ENCODE data around the gene DNAJC4. TPM values are rescaled to one million over a fixed set of nuclear protein-coding genes. Genes with fewer than 3 reads are reported as not detected.
A peak's percentile ranks its signal among the peaks of the same experiment; 100 is the strongest.

The DNAJC4 gene
- total RNA-seq, 6 experiments from 2014 or later: 14.6 to 27.6 (median 21.4) TPM

GRCh38 chr11:64219354-64219684, 11.0 kb upstream of the DNAJC4 start:
- TF ChIP-seq POLR2A (IDR thresholded peaks at IDR 0.05): no peak
- peak in 2 of 4 donors; percentile 4 to 19 for ATAC-seq
- Histone ChIP-seq H3K4me1 (peaks cover 0 to 14% (median 6%) of the 10 kb centered on the region in 4 donors), H3K27me3 (no peaks in the 10 kb centered on the region), H3K9me3 (no peaks in the 10 kb centered on the region), H3K36me3 (peaks cover 0 to 32% (median 0%) of the 10 kb centered on the region in 4 donors), H3K27ac (no peak overlapping the region), H3K4me3 (no peak overlapping the region)
- peak in 2 of 3 donors; percentile 53 to 55 for DNase-seq
- WGBS (ENCODE audit: insufficient coverage, low coverage, low lambda C conversion rate, missing lambda C conversion rate): 40% methylated on average over 3 of the region's 7 CpGs
- intact Hi-C loops (cut with DNase I): no loop called here

DNA sequence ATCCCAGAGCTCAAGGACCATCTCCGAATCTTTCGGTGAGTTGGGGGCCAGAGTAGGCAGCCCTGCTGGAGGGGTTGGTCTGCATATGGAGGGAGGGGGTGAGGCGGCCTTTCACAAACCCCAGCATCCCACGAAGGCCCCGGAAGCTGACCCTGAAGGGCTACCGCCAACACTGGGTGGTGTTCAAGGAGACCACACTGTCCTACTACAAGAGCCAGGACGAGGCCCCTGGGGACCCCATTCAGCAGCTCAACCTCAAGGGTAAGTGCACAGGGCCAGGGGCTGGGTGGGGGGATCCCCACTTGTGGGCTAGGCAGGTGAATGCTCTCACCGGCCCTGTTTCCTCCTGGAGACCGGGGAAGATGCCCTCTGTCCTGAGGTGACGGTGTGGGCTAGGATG, 10.6 kb upstream of the DNAJC4 start:
- TF ChIP-seq POLR2A (IDR thresholded peaks at IDR 0.05) (no peak), CTCF (IDR thresholded peaks at IDR 0.05) (no peak)
- DNase-seq (peak in 1 of 3 donors; percentile 46), ATAC-seq (no peak)
- Histone ChIP-seq H3K9me3 (no peaks in the 10 kb centered on the region), H3K4me1 (peaks cover 0 to 14% (median 6%) of the 10 kb centered on the region in 4 donors), H3K27ac (no peak overlapping the region), H3K27me3 (no peaks in the 10 kb centered on the region), H3K36me3 (peaks cover 0 to 32% (median 0%) of the 10 kb centered on the region in 4 donors), H3K4me3 (no peak overlapping the region)
- intact Hi-C loops (cut with DNase I): no loop called here
- WGBS (ENCODE audit: insufficient coverage, low coverage, low lambda C conversion rate, missing lambda C conversion rate): 100% methylated on average over 1 of the region's 10 CpGs

DNA sequence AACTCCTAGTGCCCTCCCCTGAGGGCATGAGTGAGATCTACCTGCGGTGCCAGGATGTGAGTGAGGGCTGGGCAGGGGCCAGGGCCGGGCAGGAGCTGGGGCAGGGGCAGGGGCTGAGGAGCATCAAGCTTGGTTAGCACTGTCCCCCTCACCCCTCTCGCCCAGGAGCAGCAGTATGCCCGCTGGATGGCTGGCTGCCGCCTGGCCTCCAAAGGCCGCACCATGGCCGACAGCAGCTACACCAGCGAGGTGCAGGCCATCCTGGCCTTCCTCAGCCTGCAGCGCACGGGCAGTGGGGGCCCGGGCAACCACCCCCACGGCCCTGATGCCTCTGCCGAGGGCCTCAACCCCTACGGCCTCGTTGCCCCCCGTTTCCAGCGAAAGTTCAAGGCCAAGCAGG, 10.1 kb upstream of the DNAJC4 start:
- TF ChIP-seq POLR2A (IDR thresholded peaks at IDR 0.05): no peak
- no peak for TF ChIP-seq CTCF (IDR thresholded peaks at IDR 0.05)
- WGBS (ENCODE audit: insufficient coverage, low coverage, low lambda C conversion rate, missing lambda C conversion rate): no CpG with 5 or more reads among the region's 17 CpGs
- H3K9me3 ChIP-seq: no peaks in the 10 kb centered on the region
- ATAC-seq (no peak), DNase-seq (peak in 1 of 3 donors; percentile 52)
- H3K4me3 ChIP-seq: no peak overlapping the region
- peaks cover 0 to 28% (median 0%) of the 10 kb centered on the region in 4 donors for H3K36me3 ChIP-seq
- H3K4me1 ChIP-seq: peaks cover 0 to 17% (median 8%) of the 10 kb centered on the region in 4 donors
- intact Hi-C loops (cut with DNase I): no loop called here
- H3K27me3 ChIP-seq: no peaks in the 10 kb centered on the region
- no peak overlapping the region for H3K27ac ChIP-seq

DNA sequence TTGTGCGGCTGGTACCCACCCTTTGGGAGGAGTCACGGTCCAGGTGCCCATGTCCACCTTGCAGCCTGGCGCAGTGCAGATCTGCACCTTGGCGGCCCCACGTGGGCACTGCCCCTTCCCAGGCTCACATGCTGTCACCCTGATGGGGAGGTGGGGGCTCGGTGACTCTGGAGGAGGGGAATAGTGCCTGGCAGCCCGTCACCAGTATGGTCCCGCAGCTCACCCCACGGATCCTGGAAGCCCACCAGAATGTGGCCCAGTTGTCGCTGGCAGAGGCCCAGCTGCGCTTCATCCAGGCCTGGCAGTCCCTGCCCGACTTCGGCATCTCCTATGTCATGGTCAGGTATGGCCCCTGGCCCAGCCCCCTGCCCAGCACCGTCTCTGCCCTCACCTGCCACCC, 9.6 kb upstream of the DNAJC4 start:
- peaks cover 0 to 28% (median 0%) of the 10 kb centered on the region in 4 donors for H3K36me3 ChIP-seq
- no peak for ATAC-seq
- intact Hi-C loops (cut with DNase I): no loop called here
- H3K27me3 ChIP-seq: no peaks in the 10 kb centered on the region
- no peak for TF ChIP-seq CTCF (IDR thresholded peaks at IDR 0.05)
- no peak for TF ChIP-seq POLR2A (IDR thresholded peaks at IDR 0.05)
- no peak overlapping the region for H3K4me3 ChIP-seq
- H3K4me1 ChIP-seq: peaks cover 0 to 19% (median 9%) of the 10 kb centered on the region in 4 donors
- peak in 1 of 3 donors; percentile 48 for DNase-seq
- WGBS (ENCODE audit: insufficient coverage, low coverage, low lambda C conversion rate, missing lambda C conversion rate): 60% methylated on average over 1 of the region's 14 CpGs
- no peak overlapping the region for H3K27ac ChIP-seq
- H3K9me3 ChIP-seq: no peaks in the 10 kb centered on the region

GRCh38 chr11:64222651-64223000, 7.7 kb upstream of the DNAJC4 start:
- TF ChIP-seq POLR2A (IDR thresholded peaks at IDR 0.05): no peak
- TF ChIP-seq CTCF (IDR thresholded peaks at IDR 0.05): no peak
- H3K27ac ChIP-seq: no peak overlapping the region
- H3K27me3 ChIP-seq: no peaks in the 10 kb centered on the region
- ATAC-seq: no peak
- H3K4me3 ChIP-seq: no peak overlapping the region
- intact Hi-C loops (cut with DNase I): no loop called here
- H3K9me3 ChIP-seq: no peaks in the 10 kb centered on the region
- peaks cover 0 to 28% (median 0%) of the 10 kb centered on the region in 4 donors for H3K36me3 ChIP-seq
- peaks cover 4 to 30% (median 15%) of the 10 kb centered on the region in 4 donors for H3K4me1 ChIP-seq
- WGBS (ENCODE audit: insufficient coverage, low coverage, low lambda C conversion rate, missing lambda C conversion rate): 72% methylated on average over 6 of the region's 9 CpGs
- no peak for DNase-seq
